Right atrium auricular region (tissue), 2 donors: ENCODE measurements around the gene TRAF3. TPM values are rescaled to one million over a fixed set of nuclear protein-coding genes. Genes with fewer than 3 reads are reported as not detected.

Experiments
- DNase-seq: peaks from one replicate; pipeline ENCODE4 v3.0.0-alpha.2; 2019; ENCODE audit warnings: low spot score
- H3K27ac ChIP-seq, 2 donors: fragments of 200-600 bp; sonication (generic); 1 replicate in 1 of 2; 2 replicates in 1 of 2; pipeline ENCODE4 v1.5.1; 2016 to 2019
- H3K27me3 ChIP-seq, 2 donors: fragments of 200-600 bp; sonication (generic); one replicate each; pipeline versions ENCODE4 v1.5.1 to v1.6.0; 2017 to 2019
- H3K36me3 ChIP-seq: fragments of 200-600 bp; sonication (generic); one replicate; pipeline ENCODE4 v1.5.1; 2016
- H3K4me1 ChIP-seq, 2 donors: fragments of 200-600 bp; sonication (generic); one replicate each; pipeline versions ENCODE4 v1.5.1 to v1.6.0; 2017 to 2019
- H3K4me3 ChIP-seq, 2 donors: fragments of 200-600 bp; sonication (generic); 1 replicate in 1 of 2; 2 replicates in 1 of 2; pipeline ENCODE4 v1.5.1; 2017 to 2019; ENCODE audit warnings: mild to moderate bottlenecking in 1 of 2, moderate library complexity in 1 of 2
- H3K9me3 ChIP-seq, 2 donors: fragments of 200-600 bp; sonication (generic); one replicate each; pipeline ENCODE4 v1.5.1; 2019
- CTCF ChIP-seq, 2 donors: fragments of 200-600 bp; sonication (generic); IDR thresholded peaks; one replicate each; pipeline ENCODE4 v1.5.1; 2019; ENCODE audit warnings: antibody characterized with exemption in 2 of 2
- total RNA-seq, 2 donors: library from RNA; depleted of rRNA; stranded (reverse); fragments of >200 nt; gene quantifications; one replicate each; pipeline ENCODE4 v1.1.0, GENCODE V29; 2016

TRAF3 gene
- total RNA-seq, 2 donors from 2014 or later, result 9.1 to 10.0 TPM

GRCh38 chr14:102795060-102795925 lies 18.0 kb downstream of the TRAF3 start:
- peak; percentile 77 for DNase-seq
- no peaks in the 10 kb centered on the region for H3K9me3 ChIP-seq
- no peak overlapping the region for H3K27ac ChIP-seq

DNA sequence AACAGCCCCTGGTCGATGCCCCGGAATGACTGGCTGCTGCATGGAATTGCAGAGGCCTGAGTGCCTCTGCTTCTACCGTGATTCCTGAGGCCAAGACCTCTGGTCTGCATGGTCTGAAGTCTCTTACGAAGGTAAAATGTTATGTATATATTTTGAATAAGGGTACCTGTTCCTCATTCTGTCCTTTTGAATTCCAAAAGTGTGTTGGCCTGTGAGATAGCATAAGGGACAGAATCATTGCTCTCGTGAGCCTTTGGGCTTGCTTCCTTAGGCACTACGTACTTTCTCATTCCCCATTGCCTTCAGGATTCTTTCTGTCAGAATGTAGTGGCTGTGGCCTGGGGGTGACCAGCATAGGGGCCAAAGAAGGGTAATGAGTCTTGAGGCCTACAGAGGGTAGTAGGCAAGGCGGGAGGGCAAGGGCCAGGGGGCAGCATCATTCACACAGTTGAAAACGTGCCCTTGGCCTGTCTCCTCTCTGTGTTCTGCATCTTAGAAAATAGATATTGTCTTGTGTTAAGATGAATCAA lies 19.5 kb downstream of the TRAF3 start:
- H3K9me3 ChIP-seq, result no peaks in the 10 kb centered on the region
- TF ChIP-seq CTCF (IDR thresholded peaks at IDR 0.05), result no peak
- H3K27ac ChIP-seq, result no peak overlapping the region
- no peak for DNase-seq
- no peak overlapping the region for H3K4me3 ChIP-seq
- H3K27me3 ChIP-seq, result no peaks in the 10 kb centered on the region
- no peaks in the 10 kb centered on the region for H3K4me1 ChIP-seq
- H3K36me3 ChIP-seq, result no peaks in the 10 kb centered on the region

More at GRCh38 chr14:102795060-102795925, 18.0 kb downstream of the TRAF3 start:
- no peak for TF ChIP-seq CTCF (IDR thresholded peaks at IDR 0.05)
- H3K4me3 ChIP-seq, result no peak overlapping the region
- H3K4me1 ChIP-seq, result no peaks in the 10 kb centered on the region
- H3K27me3 ChIP-seq, result no peaks in the 10 kb centered on the region
- no peaks in the 10 kb centered on the region for H3K36me3 ChIP-seq

GRCh38 chr14:102798926-102799325 lies 21.7 kb downstream of the TRAF3 start:
- H3K27me3 ChIP-seq, result no peaks in the 10 kb centered on the region
- H3K27ac ChIP-seq, result no peak overlapping the region
- DNase-seq, result no peak
- H3K4me1 ChIP-seq, result no peaks in the 10 kb centered on the region
- H3K4me3 ChIP-seq, result no peak overlapping the region
- H3K36me3 ChIP-seq, result no peaks in the 10 kb centered on the region
- no peak for TF ChIP-seq CTCF (IDR thresholded peaks at IDR 0.05)
- H3K9me3 ChIP-seq, result no peaks in the 10 kb centered on the region

GRCh38 chr14:102799684-102800562 lies 22.7 kb downstream of the TRAF3 start:
- Histone ChIP-seq H3K27ac (no peak overlapping the region), H3K27me3 (no peaks in the 10 kb centered on the region), H3K4me3 (no peak overlapping the region), H3K9me3 (no peaks in the 10 kb centered on the region), H3K36me3 (no peaks in the 10 kb centered on the region), H3K4me1 (no peaks in the 10 kb centered on the region)
- no peak for DNase-seq
- TF ChIP-seq CTCF (IDR thresholded peaks at IDR 0.05), result no peak

DNA sequence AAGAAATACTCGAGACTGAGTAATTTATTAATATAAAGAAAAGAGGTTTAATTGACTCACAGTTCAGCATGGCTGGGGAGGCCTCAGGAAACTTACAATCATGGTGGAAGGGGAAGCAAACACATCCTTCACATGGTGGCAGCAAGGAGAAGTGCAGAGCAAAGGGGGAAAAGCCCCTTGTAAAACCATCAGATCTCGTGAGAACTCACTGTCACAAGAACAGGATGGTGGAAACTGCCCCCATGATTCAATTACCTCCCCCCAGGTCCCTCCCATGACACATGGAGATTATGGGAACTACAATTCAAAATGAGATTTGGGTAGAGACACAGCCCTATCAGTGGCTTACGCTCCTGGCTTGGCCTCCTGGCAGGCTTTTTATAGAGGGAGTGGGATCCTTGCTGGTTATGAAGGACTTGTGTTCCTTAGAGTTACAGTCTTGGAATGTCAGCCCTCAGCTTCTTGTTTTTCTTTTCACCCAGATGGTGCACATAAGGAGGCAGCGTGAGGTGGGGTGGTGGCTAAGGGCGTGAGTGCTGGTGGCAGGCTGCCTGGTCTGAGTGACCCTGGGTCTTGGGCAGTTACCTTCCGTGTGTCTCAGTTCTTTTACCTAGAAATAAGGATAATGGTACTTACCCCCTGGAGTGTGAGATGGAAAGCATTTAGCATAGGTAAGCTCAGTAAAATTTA lies 25.7 kb downstream of the TRAF3 start:
- Histone ChIP-seq H3K4me3 (no peak overlapping the region), H3K27ac (no peak overlapping the region), H3K9me3 (no peaks in the 10 kb centered on the region), H3K27me3 (no peaks in the 10 kb centered on the region), H3K4me1 (no peaks in the 10 kb centered on the region), H3K36me3 (no peaks in the 10 kb centered on the region)
- no peak for DNase-seq
- TF ChIP-seq CTCF (IDR thresholded peaks at IDR 0.05), result no peak
